T47D (cell line): ENCODE data around the gene DDIT4.
A peak's percentile ranks its signal among the peaks of the same experiment; 100 is the strongest.
"Not testable (repeated sequence)": the region's sequence is repeated elsewhere in the genome, so short reads cannot be mapped to it uniquely, and the experiment has no call there.

ENCODE experiments used
- DNase-seq, 2 experiments: peaks; one replicate each; pipeline versions ENCODE4 v3.0.0 to v3.0.0-alpha.2; 2011 to 2012; ENCODE audit warnings: low read depth in 1 of 2, low spot score in 1 of 2
- JUND ChIP-seq: IDR thresholded peaks from 2 replicates; pipeline ENCODE4 v1.6.1; 2012; ENCODE audit warnings: low read depth
- in situ Hi-C: cut with HindIII; loops from 2 replicates; pipeline ENCODE4 v1.10.0; 2016; ENCODE audit warnings: low sequenced_read_pairs, low pct_unique_long_range_greater_than_20kb

Gene DDIT4

DNA sequence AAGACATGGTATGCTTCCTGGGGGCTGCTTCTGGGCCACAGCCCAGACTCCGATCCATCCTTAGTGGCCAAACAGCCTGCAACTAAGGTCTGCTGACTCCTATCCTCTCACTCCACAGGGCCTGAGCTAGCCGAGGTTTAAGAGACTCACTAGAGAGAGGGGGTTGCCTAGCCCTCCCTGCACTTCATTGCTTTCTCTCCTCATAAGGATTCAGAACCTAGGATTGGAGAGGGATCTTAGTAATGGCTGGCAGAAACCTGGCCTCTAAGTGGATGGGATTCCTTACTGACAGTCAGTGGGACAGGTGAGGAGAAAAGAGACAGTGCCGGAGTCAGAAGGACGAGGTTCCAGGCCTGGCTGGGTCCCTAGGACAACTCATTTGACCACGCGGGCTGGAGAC is 8.2 kb upstream of the DDIT4 start:
- in situ Hi-C loops, result no loop called here
- no peak for TF ChIP-seq JUND
- no peak for DNase-seq

DNA sequence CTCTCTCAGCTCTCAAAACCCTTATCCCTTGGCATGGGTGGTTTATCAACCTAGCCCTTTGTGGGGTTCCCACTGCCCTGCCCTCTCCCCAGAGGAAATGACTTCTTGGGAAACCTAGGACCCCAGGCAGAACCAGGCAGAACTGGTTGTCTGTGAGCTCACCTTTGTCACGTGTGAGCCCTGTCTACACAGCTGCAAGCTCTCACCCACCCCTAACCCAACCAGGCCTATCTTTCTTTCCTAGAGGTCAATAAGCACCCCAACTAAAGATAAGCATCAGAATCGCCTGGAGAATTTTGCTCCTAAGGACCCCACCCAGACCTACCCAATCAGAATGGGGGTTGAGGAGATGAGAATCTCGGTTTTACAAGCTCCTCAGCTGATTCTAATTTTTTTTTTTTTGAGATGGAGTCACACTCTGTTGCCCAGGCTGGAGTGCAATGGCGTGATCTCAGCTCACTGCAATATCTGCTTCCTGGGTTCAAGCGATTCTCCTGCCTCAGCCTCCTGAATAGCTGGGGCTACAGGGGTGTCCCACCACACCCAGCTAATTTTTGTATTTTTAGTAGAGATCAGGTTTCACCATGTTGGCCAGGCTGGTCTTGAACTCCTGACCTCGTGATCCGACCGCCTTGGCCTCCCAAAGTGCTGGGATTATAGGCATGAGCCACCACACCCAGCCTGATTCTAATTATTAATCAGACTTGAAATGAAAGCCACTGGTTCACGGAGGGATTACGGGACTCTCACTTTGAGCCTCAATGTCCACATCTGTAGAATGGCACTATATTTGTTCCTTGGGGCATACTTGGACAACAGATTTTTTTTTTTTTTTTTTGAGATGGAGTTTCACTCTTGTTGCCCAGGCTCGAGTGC is 7.5 kb upstream of the DDIT4 start:
- DNase-seq, result no peak
- no peak for TF ChIP-seq JUND
- in situ Hi-C loops, result no loop called here

DNA sequence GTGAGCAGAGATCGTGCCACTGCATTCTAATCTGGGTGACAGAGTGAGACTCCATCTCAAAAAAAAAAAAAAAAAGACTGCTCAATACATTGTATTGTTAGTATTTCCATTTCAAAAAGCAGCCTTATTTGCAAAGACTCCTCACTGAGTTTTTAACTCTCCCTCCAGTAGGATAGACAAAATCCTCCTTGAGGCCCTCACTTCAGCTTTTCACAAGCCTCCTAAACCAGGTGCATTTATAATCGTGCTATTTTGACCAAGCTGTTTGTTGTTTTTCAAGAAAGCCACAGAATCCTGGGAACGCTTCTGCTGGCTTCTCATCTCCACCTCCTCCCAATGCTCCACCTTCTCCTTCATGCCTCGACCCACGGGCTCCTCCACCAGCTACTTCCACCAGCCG is 6.3 kb upstream of the DDIT4 start:
- in situ Hi-C loops, result no loop called here
- no peak for DNase-seq
- no peak for TF ChIP-seq JUND

DNA sequence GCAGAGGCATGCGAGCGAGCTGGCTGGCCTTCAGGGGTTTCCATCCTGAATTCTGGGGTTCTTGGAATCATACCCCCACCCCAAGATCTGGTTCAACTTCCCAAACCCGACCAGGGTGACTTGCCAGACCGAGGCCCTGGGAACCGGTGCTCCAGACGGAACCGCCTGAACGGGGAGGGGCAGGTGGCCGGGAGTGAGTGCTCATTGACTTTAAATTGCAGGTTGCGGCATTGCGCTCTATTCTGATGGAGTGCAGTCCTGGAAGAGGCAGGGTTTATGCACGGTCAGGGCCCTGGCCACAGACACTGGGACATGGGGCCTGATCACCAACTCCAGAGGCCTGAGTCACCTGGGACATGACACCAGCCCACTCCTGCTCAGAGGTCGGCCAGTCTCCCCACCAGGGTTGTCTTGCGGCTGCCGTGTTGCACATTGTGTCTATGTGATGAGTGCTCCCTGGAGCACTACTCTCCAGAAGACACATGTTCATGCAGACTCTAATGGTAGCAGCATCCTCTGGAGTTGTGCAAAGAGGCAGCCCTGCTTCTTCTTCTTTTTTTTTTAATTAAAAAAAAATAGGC is 5.8 kb upstream of the DDIT4 start:
- no peak for DNase-seq
- in situ Hi-C loops, result no loop called here
- TF ChIP-seq JUND, result no peak

DNA sequence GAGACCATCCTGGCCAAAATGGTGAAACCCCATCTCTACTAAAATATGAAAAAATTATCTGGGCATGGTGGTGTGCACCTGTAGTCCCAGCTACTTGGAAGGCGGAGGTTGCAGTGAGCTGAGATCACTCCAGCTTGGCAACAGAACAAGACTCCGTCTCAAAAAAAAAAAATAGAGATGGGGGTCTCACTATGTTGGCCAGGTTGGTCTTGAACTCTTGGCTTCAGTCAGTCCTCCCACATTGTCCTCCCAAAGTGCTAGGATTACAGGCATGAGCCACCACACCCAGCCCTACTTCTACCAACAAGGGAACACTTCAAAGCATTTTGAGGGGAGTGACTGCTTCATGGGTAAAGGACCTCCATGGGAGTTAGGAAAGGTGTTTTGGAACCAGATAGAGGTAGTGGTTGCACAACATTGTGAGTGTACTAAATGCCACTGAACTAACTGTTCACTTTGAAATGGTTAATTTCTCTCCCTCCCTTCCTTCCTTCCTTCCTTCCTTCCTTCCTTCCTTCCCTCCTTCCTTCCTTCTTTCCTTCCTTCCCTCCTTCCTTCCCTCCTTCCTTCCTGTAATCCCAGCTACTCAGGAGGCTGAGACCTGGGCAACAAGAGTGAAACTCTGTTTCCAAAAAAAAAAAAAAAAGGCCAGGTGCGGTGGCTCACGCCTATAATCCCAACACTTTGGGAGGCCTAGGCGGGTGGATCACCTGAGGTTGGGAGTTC is 5.1 kb upstream of the DDIT4 start:
- in situ Hi-C loops, DNase-seq: not testable (repeated sequence)

DNA sequence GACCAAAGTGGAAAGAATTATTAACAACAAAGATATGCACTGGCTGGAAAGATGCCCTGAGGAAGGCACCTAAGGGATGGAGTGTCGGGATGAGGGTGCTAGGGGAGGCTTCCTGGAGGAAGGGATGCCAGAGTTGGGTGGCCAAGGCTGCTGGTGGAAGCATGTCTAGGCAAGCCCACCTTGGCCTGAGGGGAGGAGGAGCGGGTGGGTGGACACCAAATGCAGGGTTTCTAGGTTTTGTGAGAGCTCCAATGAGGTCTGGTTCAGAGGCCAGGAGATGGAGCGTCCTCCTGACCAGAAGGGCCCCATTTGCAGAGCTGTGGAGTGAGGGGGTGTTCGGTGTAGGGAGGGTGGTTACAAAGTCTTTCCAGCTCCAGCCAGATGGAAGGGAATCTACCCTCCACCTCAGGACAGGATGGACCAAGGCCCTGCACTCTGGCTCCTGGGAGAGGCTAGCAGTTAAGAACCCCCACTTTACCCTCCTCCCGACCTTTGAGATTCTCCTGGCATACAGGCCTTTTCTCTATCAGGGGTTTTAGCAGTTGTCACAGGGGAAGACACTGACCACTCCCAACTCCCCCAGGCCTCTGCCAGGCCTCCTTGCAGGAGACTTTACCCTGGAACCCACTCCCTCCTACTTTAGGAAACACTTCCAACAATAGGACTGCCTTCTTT is 3.0 kb upstream of the DDIT4 start:
- DNase-seq, result no peak
- TF ChIP-seq JUND, result no peak
- in situ Hi-C loops, result no loop called here

DNA sequence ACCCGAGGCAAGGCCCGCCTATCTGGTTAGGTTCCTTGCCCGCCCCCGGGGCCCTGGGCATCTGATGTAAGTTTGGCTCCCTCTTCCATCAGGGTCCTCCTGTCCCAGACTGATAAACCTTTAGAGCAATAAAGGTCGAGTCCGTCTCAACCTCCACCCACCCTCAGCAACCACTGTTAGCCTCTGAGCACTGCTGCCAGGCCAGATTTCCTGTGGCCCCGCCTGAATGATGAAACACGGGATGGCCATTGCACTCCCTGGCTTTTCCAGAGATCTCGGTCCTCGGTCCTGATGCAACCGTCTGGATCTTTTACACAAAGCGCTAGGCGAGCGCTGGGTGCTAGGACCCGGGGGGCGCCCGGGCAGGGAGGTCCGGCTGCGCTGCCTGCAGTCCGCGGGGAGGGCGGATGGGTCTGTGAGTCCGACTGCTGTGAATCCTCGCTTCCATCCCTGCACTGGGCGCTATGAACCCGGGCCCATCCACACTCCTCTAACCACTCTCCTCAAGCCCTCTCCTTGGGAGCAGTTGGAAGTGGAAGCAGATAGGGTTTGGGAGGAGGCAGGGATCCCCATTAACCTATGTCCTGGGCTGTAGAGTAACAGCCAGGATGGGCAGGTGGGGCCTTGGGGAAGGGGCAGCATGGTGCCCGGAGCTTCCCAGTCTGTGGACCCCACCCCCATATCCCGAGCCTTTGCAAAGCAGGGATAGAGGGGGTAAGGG is 875 bp upstream of the DDIT4 start:
- in situ Hi-C loops, result no loop called here
- peak in 1 of 2 experiments; percentile 87 for DNase-seq
- no peak for TF ChIP-seq JUND

DNA sequence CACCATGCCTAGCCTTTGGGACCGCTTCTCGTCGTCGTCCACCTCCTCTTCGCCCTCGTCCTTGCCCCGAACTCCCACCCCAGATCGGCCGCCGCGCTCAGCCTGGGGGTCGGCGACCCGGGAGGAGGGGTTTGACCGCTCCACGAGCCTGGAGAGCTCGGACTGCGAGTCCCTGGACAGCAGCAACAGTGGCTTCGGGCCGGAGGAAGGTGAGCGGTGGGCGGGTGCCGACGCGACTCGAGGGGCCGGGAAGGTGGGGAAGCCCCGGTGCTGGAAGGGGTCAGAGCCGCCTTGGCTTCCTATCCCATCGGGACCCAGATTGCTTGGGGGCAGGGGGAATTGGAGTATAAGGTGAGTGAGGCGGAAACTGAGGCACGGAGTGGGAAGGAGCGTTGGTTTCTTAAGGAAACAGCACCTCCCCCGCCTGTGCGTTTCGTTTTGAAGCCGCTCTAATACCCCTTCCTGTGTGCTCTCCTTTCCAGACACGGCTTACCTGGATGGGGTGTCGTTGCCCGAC is 547 bp downstream of the DDIT4 start:
- no peak for TF ChIP-seq JUND
- in situ Hi-C loops, result no loop called here

DNA sequence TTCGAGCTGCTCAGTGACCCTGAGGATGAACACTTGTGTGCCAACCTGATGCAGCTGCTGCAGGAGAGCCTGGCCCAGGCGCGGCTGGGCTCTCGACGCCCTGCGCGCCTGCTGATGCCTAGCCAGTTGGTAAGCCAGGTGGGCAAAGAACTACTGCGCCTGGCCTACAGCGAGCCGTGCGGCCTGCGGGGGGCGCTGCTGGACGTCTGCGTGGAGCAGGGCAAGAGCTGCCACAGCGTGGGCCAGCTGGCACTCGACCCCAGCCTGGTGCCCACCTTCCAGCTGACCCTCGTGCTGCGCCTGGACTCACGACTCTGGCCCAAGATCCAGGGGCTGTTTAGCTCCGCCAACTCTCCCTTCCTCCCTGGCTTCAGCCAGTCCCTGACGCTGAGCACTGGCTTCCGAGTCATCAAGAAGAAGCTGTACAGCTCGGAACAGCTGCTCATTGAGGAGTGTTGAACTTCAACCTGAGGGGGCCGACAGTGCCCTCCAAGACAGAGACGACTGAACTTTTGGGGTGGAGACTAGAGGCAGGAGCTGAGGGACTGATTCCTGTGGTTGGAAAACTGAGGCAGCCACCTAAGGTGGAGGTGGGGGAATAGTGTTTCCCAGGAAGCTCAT is 1.1 kb downstream of the DDIT4 start:
- peak in 1 of 2 experiments; percentile 57 for DNase-seq
- no peak for TF ChIP-seq JUND
- in situ Hi-C loops, result no loop called here

More for the DNA sequence above, 547 bp downstream of the DDIT4 start:
- DNase-seq, result no peak

DNA sequence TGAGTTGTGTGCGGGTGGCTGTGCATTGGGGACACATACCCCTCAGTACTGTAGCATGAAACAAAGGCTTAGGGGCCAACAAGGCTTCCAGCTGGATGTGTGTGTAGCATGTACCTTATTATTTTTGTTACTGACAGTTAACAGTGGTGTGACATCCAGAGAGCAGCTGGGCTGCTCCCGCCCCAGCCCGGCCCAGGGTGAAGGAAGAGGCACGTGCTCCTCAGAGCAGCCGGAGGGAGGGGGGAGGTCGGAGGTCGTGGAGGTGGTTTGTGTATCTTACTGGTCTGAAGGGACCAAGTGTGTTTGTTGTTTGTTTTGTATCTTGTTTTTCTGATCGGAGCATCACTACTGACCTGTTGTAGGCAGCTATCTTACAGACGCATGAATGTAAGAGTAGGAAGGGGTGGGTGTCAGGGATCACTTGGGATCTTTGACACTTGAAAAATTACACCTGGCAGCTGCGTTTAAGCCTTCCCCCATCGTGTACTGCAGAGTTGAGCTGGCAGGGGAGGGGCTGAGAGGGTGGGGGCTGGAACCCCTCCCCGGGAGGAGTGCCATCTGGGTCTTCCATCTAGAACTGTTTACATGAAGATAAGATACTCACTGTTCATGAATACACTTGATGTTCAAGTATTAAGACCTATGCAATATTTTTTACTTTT is 1.8 kb downstream of the DDIT4 start:
- no peak for TF ChIP-seq JUND
- DNase-seq, result no peak
- in situ Hi-C loops, result no loop called here

DNA sequence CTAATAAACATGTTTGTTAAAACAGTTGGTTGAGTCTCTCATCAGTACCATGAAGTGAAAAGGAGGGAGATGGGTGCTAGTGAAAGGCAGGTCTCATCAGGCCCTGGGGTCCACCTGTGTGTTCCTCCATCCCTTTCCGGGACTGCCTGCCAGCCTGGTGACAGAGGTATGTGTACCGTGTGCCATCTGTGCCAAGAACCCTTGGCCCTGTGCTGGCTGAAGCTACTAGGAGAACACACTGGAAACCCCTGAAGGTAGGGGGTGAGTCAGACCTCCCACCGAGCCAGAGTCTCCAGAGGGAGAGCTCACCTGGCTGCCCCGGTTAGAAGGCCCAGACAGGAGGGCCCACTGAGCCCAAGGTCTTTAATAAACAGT is 2.3 kb downstream of the DDIT4 start:
- in situ Hi-C loops, result no loop called here
- DNase-seq, result peak in 1 of 2 experiments; percentile 45
- TF ChIP-seq JUND, result no peak
